Lung (tissue), 12 donors: Measurements from ENCODE around the gene AP3D1. TPM values are rescaled to one million over a fixed set of nuclear protein-coding genes. Genes with fewer than 3 reads are reported as not detected.

Experiments used
- ATAC-seq: fragments of 200-7000 bp; cut with Tn5 transposase; one replicate; pipeline ENCODE4 v1.9.1; 2020; ENCODE audit warnings: moderate number of reproducible peaks; ENCODE audit not compliant: insufficient read depth, low FRiP score
- DNase-seq, 3 donors: peaks; one replicate each; pipeline ENCODE4 v3.0.0-alpha.2; 2013 to 2017
- H3K27ac ChIP-seq, 2 donors: one replicate each; pipeline ENCODE4 v1.5.1; 2013; ENCODE audit warnings: mild to moderate bottlenecking in 2 of 2, moderate library complexity in 2 of 2, control low read depth in 1 of 2, inconsistent platforms in 1 of 2, low read depth in 1 of 2, low read length in 1 of 2
- H3K27me3 ChIP-seq, 3 donors: one replicate each; pipeline ENCODE4 v1.5.1; 2013; ENCODE audit warnings: low read length in 2 of 3; ENCODE audit not compliant: control insufficient read depth in 3 of 3, insufficient read depth in 3 of 3
- H3K36me3 ChIP-seq, 4 donors: one replicate each; pipeline ENCODE4 v1.5.1; 2013; ENCODE audit warnings: low read length in 4 of 4, mild to moderate bottlenecking in 1 of 4, moderate library complexity in 1 of 4; ENCODE audit not compliant: control insufficient read depth in 4 of 4, insufficient read depth in 4 of 4
- H3K4me1 ChIP-seq, 5 donors: one replicate each; pipeline ENCODE4 v1.5.1; 2013; ENCODE audit warnings: low read length in 5 of 5, mild to moderate bottlenecking in 2 of 5, moderate library complexity in 1 of 5; ENCODE audit not compliant: control insufficient read depth in 5 of 5, insufficient read depth in 5 of 5
- H3K4me3 ChIP-seq: one replicate; pipeline ENCODE4 v1.5.1; 2013; ENCODE audit warnings: mild to moderate bottlenecking, control low read depth, moderate library complexity
- H3K9ac ChIP-seq, 2 donors: one replicate each; pipeline ENCODE4 v1.5.1; 2013; ENCODE audit warnings: low read length in 2 of 2, control low read depth in 1 of 2; ENCODE audit not compliant: insufficient read depth in 1 of 2
- H3K9me3 ChIP-seq, 4 donors: one replicate each; pipeline ENCODE4 v1.5.1; 2013; ENCODE audit warnings: low read length in 3 of 4, mild to moderate bottlenecking in 1 of 4, moderate library complexity in 1 of 4; ENCODE audit not compliant: control insufficient read depth in 4 of 4, insufficient read depth in 3 of 4
- WGBS, 2 donors: extraction: QIAGEN DNeasy Blood & Tissue Kit; methylation state at CpG; one replicate each; pipeline ENCODE4 v1.1.7; 2013; 5-methylcytosine and 5-hydroxymethylcytosine counted together
- polyA plus RNA-seq, 2 donors: library from polyadenylated mRNA; stranded (reverse); fragments of 200-250 nt; gene quantifications; one replicate each; pipeline ENCODE4 v1.2.1, GENCODE V29; 2013
- total RNA-seq, 2 donors: library from RNA; depleted of rRNA in 1 of 2; stranded (reverse); fragments of >200 nt in 1 of 2; gene quantifications; one replicate each; pipeline ENCODE4 v1.2.1, GENCODE V29; 2014 to 2021
- TF ChIP-seq, protein P1 (sequence below): IDR thresholded peaks from 2 replicates; pipeline ENCODE4 v1.5.1; 2012; ENCODE audit warnings: mild to moderate bottlenecking; ENCODE audit errors: control extremely low read depth, extremely low read depth
- donor health status: control.
- donor health status: control.
- donor health status: Bipolar disorder and iron deficiency.
- donor health status: healthy.
- donor health status: DM: yes; HTN: yes; CAD: no.

AP3D1 gene
- total and polyA plus RNA-seq, 4 donors, result 55.3 to 144 (median 85.4) TPM

DNA sequence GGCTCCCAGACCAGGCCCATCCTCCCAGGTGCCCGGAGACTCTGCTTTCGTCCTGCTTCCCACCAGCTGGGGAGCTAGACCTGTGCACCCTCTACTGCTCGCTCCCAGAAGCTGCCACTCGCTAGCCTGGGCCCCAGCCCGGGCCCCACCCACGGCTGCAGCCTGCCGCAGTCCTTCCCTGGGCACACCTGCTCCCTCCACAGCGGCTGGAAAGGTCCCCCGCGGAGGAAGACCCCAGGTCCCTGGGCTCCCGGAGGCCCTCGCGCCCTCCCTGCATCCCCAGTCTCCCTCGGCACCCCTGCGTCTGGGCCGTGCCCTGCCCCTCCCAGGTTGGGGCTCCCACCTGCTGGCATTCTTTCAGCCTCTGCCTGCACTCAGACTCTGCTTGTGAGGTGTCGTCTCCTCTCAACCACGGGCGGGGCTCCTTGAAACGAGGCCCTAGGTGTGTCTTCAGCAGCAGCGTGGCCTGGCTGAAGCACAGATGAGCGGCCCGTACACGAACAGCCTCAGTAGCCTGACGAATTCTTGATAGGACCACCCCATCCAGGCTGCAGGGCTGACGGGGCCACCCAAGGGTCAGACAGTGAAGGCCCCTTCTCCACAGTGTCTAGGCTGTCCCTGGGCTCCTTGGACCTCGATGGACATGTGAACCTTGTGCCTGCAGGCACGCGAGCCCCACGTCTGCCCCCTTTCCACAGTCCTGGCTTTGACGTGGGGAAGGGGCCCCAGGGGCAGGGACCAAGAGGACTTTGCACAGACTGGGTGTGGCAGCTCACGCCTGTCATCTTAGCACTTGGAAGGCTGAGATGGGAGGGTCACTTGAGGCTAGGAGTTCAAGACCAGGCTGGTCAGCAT, 40.3 kb upstream of the AP3D1 start:
- H3K27me3 ChIP-seq, result no peaks in the 10 kb centered on the region
- H3K36me3 ChIP-seq, result peaks cover 0 to 71% (median 25%) of the 10 kb centered on the region in 4 donors
- no peak for DNase-seq
- H3K4me1 ChIP-seq, result peaks cover 4 to 14% (median 7%) of the 10 kb centered on the region in 5 donors
- H3K9me3 ChIP-seq, result no peaks in the 10 kb centered on the region
- WGBS, 2 donors, result 86 to 90% methylated on average over 32 of the region's 32 CpGs
- ATAC-seq, result no peak
- no peak overlapping the region for H3K27ac ChIP-seq
- no peak overlapping the region for H3K9ac ChIP-seq
- TF ChIP-seq, protein P1, sequence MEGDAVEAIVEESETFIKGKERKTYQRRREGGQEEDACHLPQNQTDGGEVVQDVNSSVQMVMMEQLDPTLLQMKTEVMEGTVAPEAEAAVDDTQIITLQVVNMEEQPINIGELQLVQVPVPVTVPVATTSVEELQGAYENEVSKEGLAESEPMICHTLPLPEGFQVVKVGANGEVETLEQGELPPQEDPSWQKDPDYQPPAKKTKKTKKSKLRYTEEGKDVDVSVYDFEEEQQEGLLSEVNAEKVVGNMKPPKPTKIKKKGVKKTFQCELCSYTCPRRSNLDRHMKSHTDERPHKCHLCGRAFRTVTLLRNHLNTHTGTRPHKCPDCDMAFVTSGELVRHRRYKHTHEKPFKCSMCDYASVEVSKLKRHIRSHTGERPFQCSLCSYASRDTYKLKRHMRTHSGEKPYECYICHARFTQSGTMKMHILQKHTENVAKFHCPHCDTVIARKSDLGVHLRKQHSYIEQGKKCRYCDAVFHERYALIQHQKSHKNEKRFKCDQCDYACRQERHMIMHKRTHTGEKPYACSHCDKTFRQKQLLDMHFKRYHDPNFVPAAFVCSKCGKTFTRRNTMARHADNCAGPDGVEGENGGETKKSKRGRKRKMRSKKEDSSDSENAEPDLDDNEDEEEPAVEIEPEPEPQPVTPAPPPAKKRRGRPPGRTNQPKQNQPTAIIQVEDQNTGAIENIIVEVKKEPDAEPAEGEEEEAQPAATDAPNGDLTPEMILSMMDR, result no peak
- no peak overlapping the region for H3K4me3 ChIP-seq

DNA sequence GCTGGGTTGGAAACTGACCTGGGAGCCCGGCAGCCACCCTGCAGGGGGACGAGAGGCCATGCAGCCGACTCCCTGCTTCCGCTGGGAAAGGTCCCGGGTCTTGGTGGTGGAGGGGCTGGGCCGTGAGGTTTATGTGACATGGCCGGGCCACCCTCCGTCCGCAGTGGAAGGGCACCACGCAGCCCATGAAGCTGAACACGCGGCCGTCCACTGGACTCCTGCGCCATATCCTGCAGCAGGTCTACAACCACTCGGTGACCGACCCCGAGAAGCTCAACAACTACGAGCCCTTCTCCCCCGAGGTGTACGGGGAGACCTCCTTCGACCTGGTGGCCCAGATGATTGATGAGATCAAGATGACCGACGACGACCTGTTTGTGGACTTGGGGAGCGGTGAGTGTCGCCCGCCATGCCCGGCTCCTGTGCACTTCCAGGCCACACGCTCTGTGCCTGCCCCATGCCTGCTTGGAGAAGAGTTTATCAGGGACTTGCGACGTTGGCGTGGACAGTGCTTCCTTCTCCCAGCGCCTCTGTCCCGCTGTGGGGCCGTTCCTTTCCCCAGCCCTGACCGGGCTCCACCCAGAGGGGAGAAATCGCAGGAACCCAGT, 39.6 kb upstream of the AP3D1 start:
- DNase-seq, result no peak
- peaks cover 0 to 69% (median 22%) of the 10 kb centered on the region in 4 donors for H3K36me3 ChIP-seq
- no peak overlapping the region for H3K27ac ChIP-seq
- no peak overlapping the region for H3K4me3 ChIP-seq
- no peak overlapping the region for H3K9ac ChIP-seq
- peaks cover 5 to 18% (median 13%) of the 10 kb centered on the region in 5 donors for H3K4me1 ChIP-seq
- H3K27me3 ChIP-seq, result no peaks in the 10 kb centered on the region
- TF ChIP-seq, protein P1, result no peak
- H3K9me3 ChIP-seq, result no peaks in the 10 kb centered on the region
- ATAC-seq, result no peak
- WGBS, 2 donors, result 94 to 98% methylated on average over 32 to 37 of the region's 37 CpGs

DNA sequence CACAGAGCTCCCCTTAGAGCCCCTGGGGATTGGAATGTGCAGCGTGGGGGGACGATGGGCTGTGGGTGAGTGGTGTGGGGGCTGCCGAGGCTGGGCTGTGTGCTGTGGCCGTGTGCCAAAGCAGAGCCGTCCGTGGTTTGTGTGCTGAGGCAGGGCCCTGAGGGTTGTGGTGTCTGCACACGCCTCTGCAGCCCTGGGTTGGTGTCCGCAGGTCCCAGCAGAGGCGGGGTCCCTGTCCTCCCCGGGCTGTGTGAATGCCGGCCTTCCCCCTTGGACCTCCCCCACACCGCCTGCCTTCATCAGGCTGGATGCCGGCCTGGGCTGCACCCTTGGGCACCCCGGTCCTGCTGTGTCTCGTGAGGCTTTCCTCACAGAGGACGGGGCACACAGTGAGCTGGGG, 38.5 kb upstream of the AP3D1 start:
- H3K4me1 ChIP-seq, result peaks cover 5 to 24% (median 15%) of the 10 kb centered on the region in 5 donors
- WGBS, 2 donors, result 83 to 88% methylated on average over 15 to 16 of the region's 16 CpGs
- ATAC-seq (no peak), DNase-seq (no peak)
- H3K36me3 ChIP-seq, result peaks cover 0 to 59% (median 18%) of the 10 kb centered on the region in 4 donors
- no peaks in the 10 kb centered on the region for H3K9me3 ChIP-seq
- H3K27me3 ChIP-seq, result no peaks in the 10 kb centered on the region
- H3K27ac ChIP-seq, result no peak overlapping the region
- TF ChIP-seq, protein P1, result no peak
- H3K4me3 ChIP-seq, result no peak overlapping the region
- H3K9ac ChIP-seq, result no peak overlapping the region
